ENCODE results near the gene FEZF2.

Gene FEZF2

GRCh38 chr3:62363275-62363674 is 10.1 kb downstream of the FEZF2 start:
- TF ChIP-seq POLR2A (IDR thresholded peaks at IDR 0.05; ENCODE audit: low read depth, low read length), result no peak
- TF ChIP-seq POLR2AphosphoS5 (IDR thresholded peaks at IDR 0.05; ENCODE audit: low read depth, low read length), result no peak
- TF ChIP-seq TAF1 (IDR thresholded peaks at IDR 0.05; ENCODE audit: borderline replicate concordance, low read depth, low read length), result no peak
- FAIRE-seq (no peak), DNase-seq (ENCODE audit: insufficient read length) (no peak)

GRCh38 chr3:62361824-62362223 is 11.5 kb downstream of the FEZF2 start:
- FAIRE-seq (no peak), DNase-seq (ENCODE audit: insufficient read length) (no peak)
- TF ChIP-seq TAF1 (IDR thresholded peaks at IDR 0.05; ENCODE audit: borderline replicate concordance, low read depth, low read length) (no peak), POLR2A (IDR thresholded peaks at IDR 0.05; ENCODE audit: low read depth, low read length) (no peak), POLR2AphosphoS5 (IDR thresholded peaks at IDR 0.05; ENCODE audit: low read depth, low read length) (no peak)

- DNase-seq (ENCODE audit: insufficient read length) (no peak), FAIRE-seq (no peak)
- TF ChIP-seq TAF1 (IDR thresholded peaks at IDR 0.05; ENCODE audit: borderline replicate concordance, low read depth, low read length) (no peak), POLR2A (IDR thresholded peaks at IDR 0.05; ENCODE audit: low read depth, low read length) (no peak), POLR2AphosphoS5 (IDR thresholded peaks at IDR 0.05; ENCODE audit: low read depth, low read length) (no peak)
Observed at GRCh38 chr3:62361261-62361660, 12.1 kb downstream of the FEZF2 start.

GRCh38 chr3:62359531-62359930 is 13.8 kb downstream of the FEZF2 start:
- DNase-seq (ENCODE audit: insufficient read length) (no peak), FAIRE-seq (no peak)
- TF ChIP-seq POLR2A (IDR thresholded peaks at IDR 0.05; ENCODE audit: low read depth, low read length), result no peak
- TF ChIP-seq TAF1 (IDR thresholded peaks at IDR 0.05; ENCODE audit: borderline replicate concordance, low read depth, low read length), result no peak
- no peak for TF ChIP-seq POLR2AphosphoS5 (IDR thresholded peaks at IDR 0.05; ENCODE audit: low read depth, low read length)

- DNase-seq (ENCODE audit: insufficient read length) (no peak), FAIRE-seq (no peak)
- TF ChIP-seq POLR2AphosphoS5 (IDR thresholded peaks at IDR 0.05; ENCODE audit: low read depth, low read length), result no peak
- TF ChIP-seq TAF1 (IDR thresholded peaks at IDR 0.05; ENCODE audit: borderline replicate concordance, low read depth, low read length), result no peak
- no peak for TF ChIP-seq POLR2A (IDR thresholded peaks at IDR 0.05; ENCODE audit: low read depth, low read length)
Observed at GRCh38 chr3:62356356-62356755, 17.0 kb downstream of the FEZF2 start.

- no peak for TF ChIP-seq POLR2AphosphoS5 (IDR thresholded peaks at IDR 0.05; ENCODE audit: low read depth, low read length)
- no peak for TF ChIP-seq POLR2A (IDR thresholded peaks at IDR 0.05; ENCODE audit: low read depth, low read length)
- TF ChIP-seq TAF1 (IDR thresholded peaks at IDR 0.05; ENCODE audit: borderline replicate concordance, low read depth, low read length), result no peak
- DNase-seq (ENCODE audit: insufficient read length) (no peak), FAIRE-seq (no peak)
Observed at GRCh38 chr3:62355703-62356102, 17.6 kb downstream of the FEZF2 start.

- DNase-seq (ENCODE audit: insufficient read length) (no peak), FAIRE-seq (no peak)
- TF ChIP-seq POLR2A (IDR thresholded peaks at IDR 0.05; ENCODE audit: low read depth, low read length) (no peak), TAF1 (IDR thresholded peaks at IDR 0.05; ENCODE audit: borderline replicate concordance, low read depth, low read length) (no peak)
Observed at GRCh38 chr3:62343755-62344154, 29.6 kb downstream of the FEZF2 start.

GRCh38 chr3:62335196-62335595 is 38.2 kb downstream of the FEZF2 start:
- DNase-seq (ENCODE audit: insufficient read length) (no peak), FAIRE-seq (no peak)
- TF ChIP-seq POLR2A (IDR thresholded peaks at IDR 0.05; ENCODE audit: low read depth, low read length), result no peak
- TF ChIP-seq TAF1 (IDR thresholded peaks at IDR 0.05; ENCODE audit: borderline replicate concordance, low read depth, low read length), result no peak
- no peak for TF ChIP-seq POLR2AphosphoS5 (IDR thresholded peaks at IDR 0.05; ENCODE audit: low read depth, low read length)

- TF ChIP-seq POLR2A (IDR thresholded peaks at IDR 0.05; ENCODE audit: low read depth, low read length) (no peak), TAF1 (IDR thresholded peaks at IDR 0.05; ENCODE audit: borderline replicate concordance, low read depth, low read length) (no peak), POLR2AphosphoS5 (IDR thresholded peaks at IDR 0.05; ENCODE audit: low read depth, low read length) (no peak)
- FAIRE-seq (no peak), DNase-seq (ENCODE audit: insufficient read length) (no peak)
Observed at GRCh38 chr3:62332835-62333244, 40.5 kb downstream of the FEZF2 start.

- TF ChIP-seq TAF1 (IDR thresholded peaks at IDR 0.05; ENCODE audit: borderline replicate concordance, low read depth, low read length) (no peak), POLR2AphosphoS5 (IDR thresholded peaks at IDR 0.05; ENCODE audit: low read depth, low read length) (no peak), POLR2A (IDR thresholded peaks at IDR 0.05; ENCODE audit: low read depth, low read length) (no peak)
- DNase-seq (ENCODE audit: insufficient read length) (no peak), FAIRE-seq (no peak)
Observed at GRCh38 chr3:62332017-62332416, 41.3 kb downstream of the FEZF2 start.

- TF ChIP-seq POLR2A (IDR thresholded peaks at IDR 0.05; ENCODE audit: low read depth, low read length) (no peak), POLR2AphosphoS5 (IDR thresholded peaks at IDR 0.05; ENCODE audit: low read depth, low read length) (no peak), TAF1 (IDR thresholded peaks at IDR 0.05; ENCODE audit: borderline replicate concordance, low read depth, low read length) (no peak)
- DNase-seq (ENCODE audit: insufficient read length) (no peak), FAIRE-seq (no peak)
Observed at GRCh38 chr3:62329971-62330370, 43.4 kb downstream of the FEZF2 start.

GRCh38 chr3:62325896-62326295 is 47.5 kb downstream of the FEZF2 start:
- TF ChIP-seq POLR2A (IDR thresholded peaks at IDR 0.05; ENCODE audit: low read depth, low read length) (no peak), POLR2AphosphoS5 (IDR thresholded peaks at IDR 0.05; ENCODE audit: low read depth, low read length) (no peak), TAF1 (IDR thresholded peaks at IDR 0.05; ENCODE audit: borderline replicate concordance, low read depth, low read length) (no peak)
- DNase-seq (ENCODE audit: insufficient read length) (no peak), FAIRE-seq (no peak)

GRCh38 chr3:62323241-62323640 is 50.1 kb downstream of the FEZF2 start:
- FAIRE-seq, result no peak
- TF ChIP-seq TAF1 (IDR thresholded peaks at IDR 0.05; ENCODE audit: borderline replicate concordance, low read depth, low read length) (no peak), POLR2AphosphoS5 (IDR thresholded peaks at IDR 0.05; ENCODE audit: low read depth, low read length) (no peak), POLR2A (IDR thresholded peaks at IDR 0.05; ENCODE audit: low read depth, low read length) (no peak)

More at GRCh38 chr3:62323241-62323640, 50.1 kb downstream of the FEZF2 start:
- no peak for DNase-seq (ENCODE audit: insufficient read length)
